ENCODE results near the gene TMCO5A.

DNA sequence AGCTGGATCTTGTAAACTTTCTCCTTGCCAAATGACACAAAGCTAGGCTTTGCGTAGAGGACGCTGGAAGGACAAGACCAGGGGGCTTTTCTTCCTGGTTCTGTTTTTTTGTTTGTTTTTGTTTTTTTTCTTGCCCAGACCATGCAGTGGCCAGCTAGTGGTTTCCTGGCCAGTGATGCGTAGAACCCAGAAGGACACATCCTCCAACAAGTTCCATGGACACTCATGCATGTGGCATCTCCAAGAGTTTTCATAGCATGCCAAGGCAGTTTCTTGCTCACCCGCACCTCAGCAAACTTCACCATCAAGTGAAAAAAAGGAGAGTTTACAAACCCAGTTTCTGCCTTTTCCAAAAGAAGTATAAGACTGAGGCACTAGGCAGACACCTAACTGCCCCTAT is 46.1 kb upstream of the TMCO5A start:
- no peak for TF ChIP-seq CTCF (conservative IDR thresholded peaks at IDR 0.05; ENCODE audit: low read depth, low read length)
- no peak for TF ChIP-seq EZH2 (IDR thresholded peaks at IDR 0.05; ENCODE audit: borderline replicate concordance, low read depth, low read length, poor library complexity, severe bottlenecking)
